Activated T-cell treated with anti-CD3 and anti-CD28 coated beads, Interleukin-2, amount 50 U/mL, for 72 hours (primary cell): ENCODE data around the gene CLEC3A. TPM values are rescaled to one million over a fixed set of nuclear protein-coding genes. Genes with fewer than 3 reads are reported as not detected.

ENCODE experiments used
- total RNA-seq, 2 donors: library from RNA; stranded (reverse); gene quantifications; one replicate each; pipeline ENCODE4 v1.2.3, GENCODE V29; 2022

CLEC3A gene
- total RNA-seq, 2 donors from 2014 or later: not detected

Other genes starting within 250 kb of the CLEC3A start
- under 1 TPM in 1 of 2 donors, not detected in 1; 0.07 TPM for gene VAT1L, start 234.0 kb upstream of the CLEC3A start, total RNA-seq
- 10 to 100 TPM; 21.2 to 21.5 TPM for gene WWOX, start 77.1 kb downstream of the CLEC3A start, total RNA-seq